Activated CD4-positive, CD25-positive, alpha-beta regulatory T cell treated with anti-CD3 and anti-CD28 coated beads, Interleukin-2, amount 50 U/mL, for 24 hours (primary cell): ENCODE measurements around the gene FCRL6.

Source experiments
- ATAC-seq, 2 donors: fragments of 150-1000 bp; cut with Tn5 transposase; one replicate each; pipeline ENCODE4 v1.10.0; 2021; ENCODE audit warnings: mild to moderate bottlenecking in 1 of 2, moderate library complexity in 1 of 2

FCRL6 gene

DNA sequence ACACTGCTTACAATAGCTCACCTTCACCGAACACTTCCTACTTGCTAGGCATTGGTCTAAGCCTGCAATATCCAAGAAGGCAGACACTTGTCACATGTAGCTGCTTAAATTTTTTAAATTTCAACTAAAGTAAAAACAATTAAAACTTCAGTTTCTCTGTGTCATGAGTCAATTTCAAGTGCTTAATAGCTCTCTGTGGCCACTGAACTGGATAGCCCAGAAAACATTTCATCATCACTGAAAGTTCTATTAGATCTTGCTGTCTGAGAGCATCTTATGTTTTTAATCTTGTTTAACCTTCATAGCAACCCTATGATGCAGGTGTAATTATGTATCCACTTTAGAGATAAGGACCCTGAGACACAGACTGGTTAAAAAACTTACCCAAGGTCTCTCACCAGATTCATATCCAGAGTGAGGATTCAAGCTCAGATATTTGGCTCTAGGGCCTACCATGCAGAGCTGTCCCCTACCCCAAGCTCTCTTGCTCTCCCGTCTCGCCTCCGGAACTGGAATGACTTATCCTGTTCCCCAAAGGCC is 2.6 kb upstream of the FCRL6 start:
- ATAC-seq = no peak

DNA sequence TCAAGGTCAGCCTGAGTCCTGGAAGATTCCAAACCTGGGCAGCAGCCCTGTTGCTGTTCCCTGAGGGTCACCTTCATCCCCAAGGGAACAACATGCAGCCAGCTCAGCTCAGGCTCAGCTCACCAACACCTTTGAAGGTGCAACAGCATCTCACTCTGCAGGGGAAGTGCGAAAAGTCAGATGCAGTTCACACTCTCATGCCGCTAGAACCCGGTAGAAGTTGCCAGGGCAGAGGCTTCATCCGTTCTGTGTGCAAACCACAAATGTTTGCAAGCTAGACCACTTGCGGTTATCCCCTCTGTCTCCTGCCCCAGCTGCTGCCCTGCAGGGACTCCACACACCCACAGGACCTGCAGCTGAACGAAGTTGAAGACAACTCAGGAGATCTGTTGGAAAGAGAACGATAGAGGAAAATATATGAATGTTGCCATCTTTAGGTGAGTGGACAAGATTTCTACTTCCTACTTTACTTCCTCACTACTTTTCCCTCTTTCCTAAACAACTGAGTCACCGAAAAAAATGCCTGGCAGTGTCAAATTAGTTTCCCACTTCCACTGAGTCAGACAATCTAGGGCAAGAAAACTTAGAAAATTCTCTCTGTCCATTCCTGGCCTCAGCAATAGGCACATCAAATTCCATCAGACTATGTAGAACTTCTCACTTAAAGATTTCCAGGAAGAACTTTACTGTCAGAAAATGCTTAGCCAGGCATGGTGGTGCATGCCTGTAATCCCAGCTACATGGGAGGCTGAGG is 1.8 kb upstream of the FCRL6 start:
- no peak for ATAC-seq

DNA sequence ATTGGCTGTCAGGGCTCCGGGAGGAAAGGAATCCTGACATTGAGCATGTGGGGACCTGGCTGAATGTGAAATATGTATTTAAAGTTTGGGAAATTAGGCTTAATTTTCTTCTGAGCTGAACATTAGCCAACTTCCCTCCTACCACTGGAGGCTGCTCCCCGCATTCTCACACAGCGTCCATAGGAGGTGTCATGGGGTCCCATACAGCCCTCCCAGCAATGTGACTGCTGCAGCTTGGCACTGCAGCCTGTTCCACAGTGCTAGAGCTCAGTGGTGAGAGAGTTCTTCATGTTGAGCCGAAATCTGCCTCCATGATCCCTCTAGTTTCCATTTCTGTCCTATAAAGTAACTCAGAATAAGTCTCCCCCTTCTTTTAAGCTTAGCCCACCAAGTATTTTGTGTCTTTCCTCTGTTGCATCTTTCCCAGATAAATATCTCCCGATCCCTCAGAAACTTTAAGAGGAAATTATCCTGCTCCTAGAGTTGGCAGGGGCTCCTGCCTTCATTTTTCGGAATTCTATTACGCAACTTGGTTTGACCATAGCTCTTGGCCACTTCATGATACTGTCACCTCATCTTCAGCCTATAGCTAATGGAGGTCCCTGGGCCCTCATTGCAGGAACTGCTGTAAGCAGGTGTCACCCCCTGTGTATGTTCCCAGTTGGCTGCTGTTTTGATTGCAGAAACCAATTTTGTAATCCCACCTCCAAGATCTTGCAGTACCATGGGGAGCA is 2.0 kb downstream of the FCRL6 start:
- ATAC-seq = no peak

DNA sequence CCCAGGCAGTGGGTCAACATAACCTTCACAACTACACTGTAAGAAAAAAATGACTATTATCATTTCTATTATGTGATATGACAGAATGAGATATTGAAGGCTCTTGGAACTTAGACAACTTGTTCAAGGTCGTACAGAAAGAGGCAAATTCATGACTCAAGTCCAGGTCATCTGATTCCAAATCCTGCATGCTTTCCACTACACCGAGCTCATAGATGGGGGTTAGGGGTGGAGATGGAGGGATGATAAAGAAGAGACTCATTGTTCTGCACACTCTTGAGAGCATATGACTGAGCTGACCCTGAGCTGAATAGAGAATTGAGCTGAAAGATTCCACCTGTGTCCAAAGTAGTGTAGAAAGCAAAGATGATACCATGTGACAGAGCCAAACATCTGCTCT is 2.8 kb downstream of the FCRL6 start:
- no peak for ATAC-seq

DNA sequence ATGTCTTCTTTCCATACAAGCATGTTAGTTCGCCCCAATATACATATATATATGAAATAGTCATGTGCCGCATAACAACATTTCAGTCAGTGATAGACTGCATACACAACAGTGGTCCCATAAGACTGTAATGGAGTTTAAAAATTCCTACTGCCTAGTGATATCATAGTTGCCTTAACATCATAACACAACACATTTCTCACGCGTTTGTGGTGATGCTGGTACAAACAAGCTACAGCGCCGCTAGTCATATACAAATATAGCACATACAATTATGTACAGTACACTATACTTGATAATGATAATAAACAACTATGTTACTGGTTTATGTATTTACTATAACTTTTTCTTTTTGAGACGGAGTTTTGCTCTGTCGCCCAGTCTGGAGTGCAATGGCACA is 13.8 kb downstream of the FCRL6 start:
- no peak for ATAC-seq

DNA sequence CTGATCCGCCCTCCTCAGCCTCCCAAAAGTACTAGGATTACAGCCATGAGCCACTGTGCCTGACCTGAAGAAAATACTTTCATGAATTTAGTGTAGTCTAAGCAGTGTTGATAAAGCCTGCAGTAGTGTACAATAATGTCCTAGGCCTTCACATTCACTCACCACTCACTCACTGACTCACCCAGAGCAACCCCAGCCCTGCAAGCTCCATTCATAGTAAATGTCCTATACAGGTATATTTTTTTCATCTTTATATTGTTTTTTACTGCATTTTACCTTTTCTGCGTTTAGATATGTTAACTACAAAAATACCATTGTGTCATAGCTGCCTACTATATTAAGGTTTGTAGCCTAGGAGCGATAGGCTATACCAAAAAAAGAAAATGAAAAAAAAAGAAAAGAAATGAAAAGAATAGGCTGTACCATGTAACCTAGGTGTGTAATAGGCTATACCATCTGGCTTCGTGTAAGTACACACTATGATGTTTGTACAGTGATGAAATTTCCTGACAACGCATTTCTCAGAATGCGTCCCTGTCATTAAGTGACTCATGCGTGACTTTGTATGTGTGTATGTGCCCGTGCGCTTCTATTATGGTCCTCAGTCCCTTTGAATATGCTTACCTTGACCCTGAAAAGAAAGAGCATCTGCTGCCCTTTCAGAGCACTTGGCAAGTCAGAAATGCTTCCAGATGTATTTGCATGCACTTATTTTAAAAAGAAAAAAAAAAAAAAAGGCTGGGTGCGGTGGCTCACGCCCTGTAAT is 15.3 kb downstream of the FCRL6 start:
- ATAC-seq = no peak

DNA sequence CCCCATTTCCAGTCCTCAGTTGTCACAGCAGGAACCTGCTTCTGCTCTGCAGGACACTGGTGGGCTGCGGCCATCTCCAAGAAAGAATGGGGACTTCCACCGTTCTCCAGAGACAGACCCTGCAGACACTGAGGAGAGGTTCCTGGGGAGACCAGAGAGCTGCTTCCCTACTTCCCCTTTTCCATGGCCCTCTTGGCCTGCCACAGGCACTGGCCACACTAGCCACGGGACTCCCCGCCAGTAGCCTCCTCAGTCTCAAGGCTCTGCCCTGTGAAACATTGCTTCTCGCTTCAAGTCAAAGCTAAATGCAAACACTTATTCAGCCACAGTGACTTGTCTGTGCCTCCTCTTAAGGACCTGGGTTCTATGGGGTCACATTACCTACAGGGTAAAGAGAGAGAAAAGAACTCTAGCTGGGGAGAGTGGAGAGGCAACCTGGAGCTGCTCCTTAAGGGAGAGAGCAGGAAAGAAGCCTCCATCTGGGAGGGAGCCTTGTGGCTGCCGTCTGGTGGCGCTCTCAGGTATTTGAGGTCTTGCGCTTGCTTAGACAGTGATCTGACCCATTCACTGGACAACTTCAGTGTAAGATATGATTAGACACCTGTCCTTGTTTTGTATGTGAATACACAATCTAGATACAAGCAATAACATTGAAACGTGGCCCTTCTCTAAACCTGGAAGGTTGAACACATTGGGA is 19.2 kb downstream of the FCRL6 start:
- ATAC-seq = no peak

DNA sequence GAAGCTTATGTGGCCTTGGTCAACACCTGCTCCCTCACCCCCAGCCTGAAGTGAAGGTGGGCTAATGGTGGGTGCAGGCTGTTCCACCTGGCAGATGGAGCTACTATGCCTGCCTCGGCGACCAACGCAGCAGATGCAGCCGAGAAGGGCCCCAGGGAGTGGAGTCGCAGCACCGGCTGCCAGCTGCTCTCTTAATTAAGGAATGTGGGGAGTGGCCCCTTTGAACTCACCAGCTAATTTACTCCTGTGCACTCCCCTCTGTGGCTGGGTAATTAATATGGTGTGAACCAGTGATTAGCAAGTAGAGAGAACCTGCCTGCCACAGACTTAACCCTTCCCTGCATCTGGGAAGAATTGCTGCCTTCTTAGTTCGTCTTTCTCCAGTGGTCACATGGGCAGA is 21.2 kb downstream of the FCRL6 start:
- no peak for ATAC-seq

DNA sequence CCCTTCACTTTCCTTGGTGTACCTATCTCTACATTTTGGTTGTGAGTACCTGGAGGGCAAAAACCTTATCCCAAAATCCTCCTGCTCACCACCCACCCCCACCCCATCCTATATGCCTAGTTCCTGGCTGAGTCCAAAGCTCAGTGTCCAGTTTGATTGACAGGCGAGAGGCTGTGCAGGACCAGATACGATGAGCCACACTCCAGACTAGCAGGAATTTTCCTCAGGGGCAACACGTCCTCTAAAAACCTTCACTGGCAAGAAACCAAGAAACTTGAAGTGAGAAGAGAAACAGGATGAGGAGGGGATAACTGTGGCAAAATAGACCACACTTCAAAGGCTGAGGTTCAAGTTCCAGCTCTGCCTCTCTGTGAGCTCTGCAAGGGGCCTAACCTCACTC is 23.4 kb downstream of the FCRL6 start:
- ATAC-seq = no peak

DNA sequence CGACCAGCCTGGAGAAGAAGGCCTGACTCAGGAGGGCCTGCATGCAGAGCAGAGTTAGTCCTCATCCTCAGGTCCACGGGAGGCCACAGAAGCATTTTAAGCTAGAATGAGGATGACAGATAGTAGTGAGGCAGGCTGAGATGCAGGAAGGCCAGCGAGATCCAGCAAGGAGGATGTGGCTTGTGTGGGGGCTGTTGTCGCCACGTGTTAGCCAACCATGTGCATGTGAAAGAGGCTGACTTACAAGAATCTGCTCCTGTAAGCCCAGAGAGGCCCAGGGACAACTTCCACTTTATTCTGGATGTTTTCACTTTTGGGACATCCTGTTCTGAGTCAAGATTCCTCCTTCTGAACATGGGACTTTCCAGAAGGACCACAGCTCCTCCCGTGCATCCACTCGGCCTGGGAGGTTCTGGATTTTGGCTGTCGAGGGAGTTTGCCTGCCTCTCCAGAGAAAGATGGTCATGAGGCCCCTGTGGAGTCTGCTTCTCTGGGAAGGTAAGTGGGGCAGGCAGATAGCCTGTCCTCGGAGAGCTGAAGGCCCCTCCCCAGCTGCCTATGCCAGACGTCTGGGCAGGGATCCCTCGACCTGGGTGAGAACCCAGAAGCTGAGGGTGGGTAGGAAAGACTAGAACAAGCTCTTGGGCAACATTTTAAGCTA is 24.4 kb downstream of the FCRL6 start, which contains the start of gene SLAMF8:
TSS of gene SLAMF8 (plus strand) at position 433 of the 661 bp plus-strand sequence. CDS start at position 459, 26 bp downstream.
- peak; percentile 49 to 53 for ATAC-seq

DNA sequence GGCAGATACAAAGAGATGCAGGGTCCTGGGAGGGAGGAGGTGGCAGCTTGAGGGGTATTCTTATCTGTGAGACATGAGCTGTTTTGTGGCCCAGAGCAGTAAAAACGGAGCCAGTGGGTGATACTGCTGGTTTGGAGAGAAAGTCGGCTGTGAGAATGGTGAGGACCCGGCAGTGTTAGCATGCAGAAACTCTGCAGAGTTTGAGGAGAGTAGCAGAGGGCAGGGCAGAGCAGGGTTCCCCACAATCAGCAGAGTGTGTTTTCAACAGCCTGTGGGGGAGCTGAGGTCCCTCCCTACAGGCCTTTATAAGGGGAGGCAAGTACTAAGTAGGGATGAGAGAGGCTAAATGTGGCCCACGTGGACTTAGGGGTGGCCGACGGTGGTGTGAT is 24.9 kb downstream of the FCRL6 start:
- no peak for ATAC-seq

DNA sequence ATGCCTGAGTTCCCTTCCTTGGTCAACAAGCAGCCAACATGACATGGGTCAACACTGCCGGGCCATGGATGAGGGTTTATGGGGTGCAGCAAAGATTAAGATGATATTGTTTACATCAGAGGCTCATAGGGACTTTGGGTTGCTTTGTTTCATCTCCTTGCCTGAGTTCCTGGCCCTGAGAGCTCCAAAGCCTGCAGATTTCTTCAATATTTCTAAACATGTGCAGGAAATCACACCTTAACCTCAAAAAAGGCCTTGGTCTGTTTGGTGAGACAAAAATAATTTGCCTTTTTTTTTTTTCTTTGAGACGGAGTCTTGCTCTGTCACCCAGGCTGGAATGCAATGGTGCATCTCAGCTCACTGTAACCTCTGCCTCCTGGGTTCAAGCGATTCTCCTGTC is 25.4 kb downstream of the FCRL6 start:
- no peak for ATAC-seq

DNA sequence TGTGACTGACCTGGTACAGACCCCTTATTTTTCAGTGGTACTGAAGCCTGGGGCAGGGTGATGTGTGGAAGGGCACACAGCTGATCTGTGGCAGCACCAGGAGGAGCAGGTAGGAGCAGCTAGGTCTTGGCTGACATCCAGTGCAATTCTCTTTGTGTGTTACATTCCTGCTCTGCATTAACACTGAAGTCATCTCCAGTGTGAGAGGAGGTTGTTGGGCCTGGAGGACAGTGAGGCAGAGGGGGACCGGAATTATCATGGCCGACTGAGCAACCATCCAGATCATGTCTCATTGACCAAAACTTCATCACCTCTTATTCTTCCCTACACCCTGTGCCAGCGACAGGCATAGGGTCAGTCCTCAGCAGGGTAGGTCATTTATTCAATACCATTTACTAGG is 26.0 kb downstream of the FCRL6 start:
- ATAC-seq = no peak

DNA sequence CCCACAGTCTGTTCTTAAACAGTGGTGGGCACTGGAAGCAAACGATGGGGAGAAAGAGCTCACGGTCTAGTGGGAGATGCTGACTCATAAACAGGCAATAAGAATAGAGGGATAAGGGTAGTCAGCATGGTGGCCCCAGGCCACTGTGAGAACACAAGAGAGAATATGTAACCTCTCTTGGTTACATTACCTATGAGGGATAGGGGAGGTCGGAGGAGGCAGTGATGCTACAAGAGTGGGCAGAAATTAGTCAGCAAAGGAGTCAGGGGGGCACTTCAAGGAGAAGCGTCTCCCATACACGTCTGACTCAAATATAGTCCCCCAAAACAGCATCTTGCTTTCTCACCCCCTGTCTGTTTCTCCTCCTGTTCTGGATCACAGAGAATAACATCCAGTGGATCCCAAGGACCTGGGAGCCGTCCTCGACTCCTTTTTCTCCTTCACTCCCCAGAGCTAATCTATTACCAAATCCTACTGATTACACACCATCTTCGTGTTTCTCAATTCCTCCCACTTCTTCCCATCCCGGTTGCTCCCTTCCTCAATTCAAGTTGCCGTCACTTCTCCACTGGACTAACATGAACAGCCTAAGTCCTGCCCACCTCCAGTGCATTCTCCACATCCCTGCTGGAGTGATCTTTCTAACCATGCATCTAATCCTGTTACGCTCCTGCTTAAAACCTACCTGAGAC is 26.6 kb downstream of the FCRL6 start:
- ATAC-seq = no peak

DNA sequence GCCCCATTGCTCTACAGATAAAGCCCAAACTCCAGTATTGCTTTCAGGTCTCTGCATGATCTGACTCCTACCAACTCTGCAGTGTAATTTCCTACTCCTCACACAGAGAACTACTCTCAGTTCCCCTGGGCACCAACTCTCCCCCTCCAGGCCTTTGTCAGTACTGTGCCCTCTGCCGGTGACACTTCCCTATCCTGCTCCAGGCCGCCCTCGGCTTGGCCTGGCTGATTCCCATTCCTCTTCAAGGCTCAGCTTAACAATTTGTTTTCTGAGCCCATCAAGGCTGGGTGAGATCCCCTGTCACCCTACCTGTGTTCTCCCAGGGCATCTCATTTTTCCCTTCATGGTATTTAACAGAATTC is 27.1 kb downstream of the FCRL6 start:
- ATAC-seq = peak in 1 of 2 donors; percentile 15

DNA sequence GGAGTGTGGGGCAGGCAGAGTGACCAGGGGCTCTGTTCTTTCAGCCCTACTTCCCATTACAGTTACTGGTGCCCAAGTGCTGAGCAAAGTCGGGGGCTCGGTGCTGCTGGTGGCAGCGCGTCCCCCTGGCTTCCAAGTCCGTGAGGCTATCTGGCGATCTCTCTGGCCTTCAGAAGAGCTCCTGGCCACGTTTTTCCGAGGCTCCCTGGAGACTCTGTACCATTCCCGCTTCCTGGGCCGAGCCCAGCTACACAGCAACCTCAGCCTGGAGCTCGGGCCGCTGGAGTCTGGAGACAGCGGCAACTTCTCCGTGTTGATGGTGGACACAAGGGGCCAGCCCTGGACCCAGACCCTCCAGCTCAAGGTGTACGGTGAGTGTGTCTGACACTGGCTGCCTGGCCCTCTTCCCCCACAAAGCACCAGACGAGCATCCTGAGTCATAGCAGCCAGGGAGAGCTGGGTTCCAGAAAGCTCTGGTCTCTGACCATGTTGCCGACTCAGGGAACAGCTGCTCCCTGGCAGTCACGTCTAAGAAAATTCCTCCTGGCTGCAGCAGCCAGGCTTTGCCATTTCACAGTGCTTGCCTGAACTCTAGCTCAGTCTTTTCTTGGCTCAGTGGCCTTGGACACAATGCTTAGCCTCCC is 27.8 kb downstream of the FCRL6 start:
- no peak for ATAC-seq

DNA sequence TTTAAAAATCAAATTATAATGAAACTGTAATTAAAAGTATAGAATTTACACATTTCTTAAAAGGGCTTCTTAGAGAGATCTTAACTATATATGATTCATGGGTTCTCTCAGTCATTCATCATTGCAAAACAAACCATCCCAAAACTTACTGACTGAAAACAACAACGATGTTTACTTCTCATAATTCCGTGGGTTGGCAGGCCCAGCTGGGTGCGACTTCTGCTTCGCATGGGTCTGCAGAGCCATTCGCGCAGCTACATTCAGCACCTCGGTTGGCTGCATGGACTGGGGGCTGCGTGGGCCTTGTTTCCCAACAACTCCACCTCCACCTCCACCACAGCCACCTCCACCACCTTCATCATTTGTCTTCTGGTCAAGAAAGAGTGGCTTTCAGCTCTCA is 28.6 kb downstream of the FCRL6 start:
- no peak for ATAC-seq

DNA sequence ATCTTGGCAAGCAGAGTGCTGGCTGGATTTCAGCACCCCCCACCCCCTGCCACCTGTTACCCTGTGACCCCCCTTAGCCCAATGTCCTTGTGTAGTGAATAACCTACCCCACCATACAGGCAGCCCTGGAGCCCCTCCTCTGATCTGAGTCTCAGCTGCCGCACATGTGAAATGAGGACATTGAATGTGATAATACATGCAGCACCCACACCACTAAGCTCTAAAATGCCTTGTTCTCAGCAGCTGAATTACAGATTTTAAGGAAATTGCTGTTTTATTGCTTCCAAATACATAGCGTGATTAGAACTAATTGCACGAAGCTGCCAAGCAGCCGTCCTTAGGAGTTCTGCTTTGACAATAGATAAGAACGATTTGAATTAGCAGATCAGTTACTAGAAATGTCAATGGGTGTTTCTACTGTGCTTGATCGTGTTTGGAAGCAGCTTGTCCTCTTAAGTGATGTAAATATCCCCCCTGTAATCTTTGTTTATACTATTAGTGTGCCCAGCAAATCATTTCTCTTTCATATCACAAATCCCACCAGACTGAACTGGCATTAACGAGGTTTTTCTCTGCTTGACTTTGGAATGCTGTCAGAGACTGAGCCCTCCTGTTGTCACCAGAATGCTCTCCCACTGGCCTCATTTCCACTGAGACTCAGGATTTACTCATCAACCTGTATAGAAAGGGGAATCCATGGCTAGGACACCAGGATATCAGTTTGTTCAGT is 29.4 kb downstream of the FCRL6 start:
- ATAC-seq = no peak

DNA sequence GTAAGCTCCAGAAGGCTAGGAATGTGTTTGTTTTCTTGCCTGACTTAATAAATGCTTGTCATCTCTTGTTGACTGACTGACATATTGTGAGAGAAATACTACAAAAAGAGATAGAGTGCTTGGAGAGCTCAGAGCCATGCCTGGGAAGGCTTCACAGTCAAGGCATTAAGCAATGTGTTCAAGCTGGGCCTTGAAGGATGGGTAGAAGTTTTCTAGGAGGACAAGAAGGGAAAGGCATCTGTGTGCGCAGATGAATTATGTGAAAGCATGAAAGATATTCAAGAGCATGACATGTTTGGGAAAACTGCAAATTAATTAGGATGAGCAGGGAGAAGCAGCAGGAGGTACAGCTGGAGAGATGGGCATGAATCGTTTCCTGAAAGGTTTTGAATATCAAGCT is 30.1 kb downstream of the FCRL6 start:
- no peak for ATAC-seq

DNA sequence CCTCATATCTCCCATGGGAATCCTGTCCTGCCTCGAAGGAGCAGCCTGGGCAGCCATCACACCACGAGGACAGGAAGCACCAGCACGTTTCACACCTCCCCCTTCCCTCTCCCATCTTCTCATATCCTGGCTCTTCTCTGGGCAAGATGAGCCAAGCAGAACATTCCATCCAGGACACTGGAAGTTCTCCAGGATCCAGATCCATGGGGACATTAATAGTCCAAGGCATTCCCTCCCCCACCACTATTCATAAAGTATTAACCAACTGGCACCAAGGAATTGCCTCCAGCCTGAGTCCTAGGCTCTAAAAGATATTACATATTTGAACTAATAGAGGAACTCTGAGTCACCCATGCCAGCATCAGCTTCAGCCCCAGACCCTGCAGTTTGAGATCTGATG is 33.2 kb downstream of the FCRL6 start:
- no peak for ATAC-seq
